ENCODE data around the gene ZNF485. TPM values are rescaled to one million over a fixed set of nuclear protein-coding genes. Genes with fewer than 3 reads are reported as not detected.

Gene ZNF485
- 3.9 to 4.3 TPM (median 4.0 TPM) in 3 replicates for polyA plus RNA-seq
- 2.9 TPM for polyA plus RNA-seq (2011; ENCODE audit: low read depth)
- polyA plus RNA-seq (2011; cell fraction: cytosol; rRNA removed), result 2.9 and 4.3 TPM in 2 replicates
- polyA plus RNA-seq (2011; cell fraction: nucleus; rRNA removed), result 9.0 and 9.4 TPM in 2 replicates
- 1.8 and 4.0 TPM in 2 replicates for polyA plus RNA-seq (2012; ENCODE audit: low replicate concordance)
- 3.4 to 6.9 TPM (median 5.1 TPM) in 3 replicates for polyA minus RNA-seq
- polyA minus RNA-seq (2011; cell fraction: cytosol; rRNA and poly(A)+ RNA removed), result 4.6 TPM
- 4.2 and 4.3 TPM in 2 replicates for polyA minus RNA-seq (2011; cell fraction: nucleus; rRNA and poly(A)+ RNA removed)

- FAIRE-seq (no peak), DNase-seq (ENCODE audit: low read depth, low spot score) (no peak)
- TF ChIP-seq EZH2 (IDR thresholded peaks at IDR 0.05; ENCODE audit: low read length), result no peak
- no peak for TF ChIP-seq CTCF (optimal IDR thresholded peaks at IDR 0.05 in 1 of 3, IDR thresholded peaks at IDR 0.05 in 1 of 3, conservative IDR thresholded peaks at IDR 0.05 in 1 of 3; ENCODE audit: extremely low read depth in 1 of 3, insufficient read depth in 2 of 3, low read length in 3 of 3)
- dilution Hi-C loops (cut with MboI; ENCODE audit: extremely low pct_ligation_motif_present, low sequenced_read_pairs), result no loop called here
- Histone ChIP-seq H3K4me1 (ENCODE audit: control insufficient read depth, extremely low read depth, insufficient read depth, low read length) (peaks cover 3% of the 10 kb centered on the region), H3K36me3 (ENCODE audit: control insufficient read depth in 2 of 2, extremely low read depth in 1 of 2, insufficient read depth in 2 of 2, low read length in 2 of 2) (peaks cover 2 to 3% of the 10 kb centered on the region in 2 experiments), H3K9me3 (ENCODE audit: control insufficient read depth, low read depth, low read length) (no peaks in the 10 kb centered on the region), H3K4me3 (ENCODE audit: control insufficient read depth in 2 of 3, extremely low read depth in 1 of 3, insufficient read depth in 2 of 3, low read depth in 1 of 3, low read length in 3 of 3) (peak within 1 kb of the TSS; percentile 66 to 72 (median 71)), H3K27ac (ENCODE audit: control insufficient read depth, insufficient read depth, low read length) (no peak within 1 kb of the TSS), H2AFZ (ENCODE audit: control insufficient read depth, low read length) (peak within 1 kb of the TSS; percentile 86), H3K9ac (ENCODE audit: control insufficient read depth, extremely low read depth, insufficient read depth, low read length) (peak within 1 kb of the TSS; percentile 66), H4K20me1 (ENCODE audit: control insufficient read depth, extremely low read depth, insufficient read depth, low read length) (no peaks in the 10 kb centered on the region), H3K27me3 (ENCODE audit: control insufficient read depth, extremely low read depth, insufficient read depth, low read length) (no peaks in the 10 kb centered on the region), H3K9me1 (ENCODE audit: control insufficient read depth, extremely low read depth, insufficient read depth, low read length) (no peaks in the 10 kb centered on the region), H3K79me2 (ENCODE audit: control insufficient read depth, insufficient read depth, low read length) (no peaks in the 10 kb centered on the region), H3K4me2 (ENCODE audit: control insufficient read depth, extremely low read depth, insufficient read depth, low read depth, low read length) (peak within 1 kb of the TSS; percentile 86)
Measured at GRCh38 chr10:43606323-43607198, at the start of gene ZNF485. Gene ZNF485, plus strand, starts transcription at chr10:43606438. Its CDS starts 613 bp downstream, at chr10:43607051.

- Histone ChIP-seq H3K9ac (ENCODE audit: control insufficient read depth, extremely low read depth, insufficient read depth, low read length) (no peak overlapping the region), H3K9me3 (ENCODE audit: control insufficient read depth, low read depth, low read length) (peaks cover 2% of the 10 kb centered on the region), H3K4me3 (ENCODE audit: control insufficient read depth in 2 of 3, extremely low read depth in 1 of 3, insufficient read depth in 2 of 3, low read depth in 1 of 3, low read length in 3 of 3) (no peak overlapping the region), H3K27me3 (ENCODE audit: control insufficient read depth, extremely low read depth, insufficient read depth, low read length) (no peaks in the 10 kb centered on the region), H3K4me2 (ENCODE audit: control insufficient read depth, extremely low read depth, insufficient read depth, low read depth, low read length) (no peak overlapping the region), H3K36me3 (ENCODE audit: control insufficient read depth in 2 of 2, extremely low read depth in 1 of 2, insufficient read depth in 2 of 2, low read length in 2 of 2) (no peaks in the 10 kb centered on the region), H2AFZ (ENCODE audit: control insufficient read depth, low read length) (no peak overlapping the region), H4K20me1 (ENCODE audit: control insufficient read depth, extremely low read depth, insufficient read depth, low read length) (no peaks in the 10 kb centered on the region), H3K79me2 (ENCODE audit: control insufficient read depth, insufficient read depth, low read length) (no peaks in the 10 kb centered on the region), H3K4me1 (ENCODE audit: control insufficient read depth, extremely low read depth, insufficient read depth, low read length) (no peaks in the 10 kb centered on the region), H3K27ac (ENCODE audit: control insufficient read depth, insufficient read depth, low read length) (no peak overlapping the region), H3K9me1 (ENCODE audit: control insufficient read depth, extremely low read depth, insufficient read depth, low read length) (no peaks in the 10 kb centered on the region)
- dilution Hi-C loops (cut with MboI; ENCODE audit: extremely low pct_ligation_motif_present, low sequenced_read_pairs), result no loop called here
- DNase-seq (ENCODE audit: low read depth, low spot score) (no peak), FAIRE-seq (no peak)
- no peak for TF ChIP-seq EZH2 (IDR thresholded peaks at IDR 0.05; ENCODE audit: low read length)
- no peak for TF ChIP-seq CTCF (optimal IDR thresholded peaks at IDR 0.05 in 1 of 3, IDR thresholded peaks at IDR 0.05 in 1 of 3, conservative IDR thresholded peaks at IDR 0.05 in 1 of 3; ENCODE audit: extremely low read depth in 1 of 3, insufficient read depth in 2 of 3, low read length in 3 of 3)
Measured at GRCh38 chr10:43557214-43557613, 49.0 kb upstream of the ZNF485 start.
